Caco-2 (cell line): Measurements from ENCODE around the gene TMEM235. TPM values are rescaled to one million over a fixed set of nuclear protein-coding genes. Genes with fewer than 3 reads are reported as not detected.
A peak's percentile ranks its signal among the peaks of the same experiment; 100 is the strongest.

Experiments used
- BruUV-seq: library from RNA; stranded (reverse); fragments of 400-500 nt; replicated peaks from 2 replicates; lab custom pipeline; 2021; lab: Mats Ljungman, UMichigan
- CTCF ChIA-PET: fragments of 300-600 bp; sonication (Branson Sonifier 250); formaldehyde crosslinking; loops from one replicate; lab custom pipeline; 2022; ENCODE audit warnings: antibody characterized with exemption; lab: Charles Lee
- POLR2A ChIA-PET: fragments of 300-600 bp; sonication (Branson Sonifier 250); formaldehyde crosslinking; loops from one replicate; lab custom pipeline; 2022; ENCODE audit warnings: antibody characterized with exemption; lab: Charles Lee
- DNase-seq, 2 experiments: peaks; one replicate each; pipeline versions ENCODE4 v3.0.0 to v3.0.0-alpha.2; 2020 to 2022
- H3K27me3 ChIP-seq: replicated peaks from 2 replicates; pipeline ENCODE4 v1.6.0; 2011; ENCODE audit warnings: low read length; ENCODE audit not compliant: control insufficient read depth, insufficient read depth
- H3K36me3 ChIP-seq: 2 replicates; pipeline ENCODE4 v1.5.1; 2011; ENCODE audit warnings: low read length; ENCODE audit not compliant: control insufficient read depth, insufficient read depth
- H3K4me1 ChIP-seq: fragments of 250-450 bp; sonication (Bioruptor Pico); 2 replicates; pipeline ENCODE4 v1.5.1; 2020; ENCODE audit warnings: mild to moderate bottlenecking
- H3K4me3 ChIP-seq: 2 replicates; pipeline ENCODE4 v1.5.1; 2011; ENCODE audit warnings: low read depth, mild to moderate bottlenecking, control low read depth, low read length
- H3K9me3 ChIP-seq: fragments of 250-450 bp; sonication (Bioruptor Pico); 2 replicates; pipeline ENCODE4 v1.5.1; 2020; ENCODE audit warnings: mild to moderate bottlenecking, moderate library complexity
- H3K27ac Mint-ChIP-seq: one replicate; pipeline ENCODE4 v1.8.0; 2022; ENCODE audit warnings: mixed read lengths; ENCODE audit not compliant: unreplicated experiment
- H3K27me3 Mint-ChIP-seq: one replicate; pipeline ENCODE4 v1.8.0; 2022; ENCODE audit warnings: mixed read lengths; ENCODE audit not compliant: insufficient read depth, unreplicated experiment
- H3K36me3 Mint-ChIP-seq: one replicate; pipeline ENCODE4 v1.8.0; 2022; ENCODE audit warnings: mild to moderate bottlenecking, mixed read lengths; ENCODE audit not compliant: insufficient read depth, unreplicated experiment
- H3K4me1 Mint-ChIP-seq: one replicate; pipeline ENCODE4 v1.8.0; 2022; ENCODE audit warnings: low read depth, mixed read lengths; ENCODE audit not compliant: unreplicated experiment
- H3K4me3 Mint-ChIP-seq: one replicate; pipeline ENCODE4 v1.8.0; 2022; ENCODE audit warnings: mild to moderate bottlenecking, moderate library complexity, mixed read lengths; ENCODE audit not compliant: unreplicated experiment
- H3K9me3 Mint-ChIP-seq: one replicate; pipeline ENCODE4 v1.8.0; 2022; ENCODE audit warnings: mixed read lengths; ENCODE audit not compliant: unreplicated experiment
- CTCF ChIP-seq, 2 experiments: fragments of 200-600 bp in 1 of 2; IDR thresholded peaks; 1 replicate in 1 of 2; 2 replicates in 1 of 2; pipeline versions ENCODE4 v1.5.1 to v1.8.0; 2011 to 2022; ENCODE audit warnings: antibody characterized with exemption in 1 of 2, control low read depth in 1 of 2, inconsistent platforms in 1 of 2, low read depth in 1 of 2, low read length in 1 of 2, mild to moderate bottlenecking in 1 of 2, moderate library complexity in 1 of 2; ENCODE audit not compliant: insufficient read depth in 1 of 2, severe bottlenecking in 1 of 2, unreplicated experiment in 1 of 2
- intact Hi-C: fragments of 100-400 bp; cut with micrococcal nuclease; formaldehyde crosslinking; loops from one replicate; pipeline ENCODE4 v1.10.0; 2022; ENCODE audit not compliant: unreplicated experiment
- total RNA-seq: library from RNA; stranded (reverse); gene quantifications from 2 replicates; pipeline ENCODE4 v1.2.3, GENCODE V29; 2022

The TMEM235 gene
- total RNA-seq, 1 experiment from 2014 or later: not detected

- H3K4me3 ChIP-seq: no peak overlapping the region
- Mint-ChIP-seq H3K36me3 (no peaks in the 10 kb centered on the region), H3K27ac (peak overlapping the region; percentile 87), H3K4me1 (peaks cover 24% of the 10 kb centered on the region), H3K27me3 (no peaks in the 10 kb centered on the region), H3K4me3 (peak overlapping the region; percentile 63), H3K9me3 (no peaks in the 10 kb centered on the region)
- POLR2A ChIA-PET: interaction anchor here (0.6 to 1.0 kb wide), 5 partner anchors 16 to 86 kb away, joined by 3 to 6 read pairs (median 3); partner anchors contain the start of genes AFMID and TK1
- intact Hi-C loops: no loop called here
- H3K27me3 ChIP-seq: no peaks in the 10 kb centered on the region
- BruUV-seq: no TSS peak
- peaks cover 53% of the 10 kb centered on the region for H3K4me1 ChIP-seq
- peak; percentile 86 to 91 for DNase-seq
- H3K36me3 ChIP-seq: no peaks in the 10 kb centered on the region
- no peaks in the 10 kb centered on the region; the same call in 1 of the 2 replicates for H3K9me3 ChIP-seq
- CTCF ChIA-PET: interaction anchor here (0.7 to 1.5 kb wide), 2 partner anchors 21 to 86 kb away, joined by 3 to 6 read pairs; partner anchors contain the start of gene TK1
- no peak for TF ChIP-seq CTCF (IDR thresholded peaks at IDR 0.05; ENCODE audit: insufficient read depth in 1 of 2, low read depth in 1 of 2, low read length in 1 of 2, severe bottlenecking in 1 of 2, unreplicated experiment in 1 of 2)
Observed at GRCh38 chr17:78272181-78272913, 40.9 kb downstream of the TMEM235 start.

- no peak for TF ChIP-seq CTCF (IDR thresholded peaks at IDR 0.05; ENCODE audit: insufficient read depth in 1 of 2, low read depth in 1 of 2, low read length in 1 of 2, severe bottlenecking in 1 of 2, unreplicated experiment in 1 of 2)
- H3K4me1 Mint-ChIP-seq: peaks cover 24% of the 10 kb centered on the region
- H3K9me3 Mint-ChIP-seq: no peaks in the 10 kb centered on the region
- H3K27ac Mint-ChIP-seq: peak overlapping the region; percentile 87
- H3K27me3 ChIP-seq: no peaks in the 10 kb centered on the region
- no peak for DNase-seq
- peak overlapping the region; percentile 63 for H3K4me3 Mint-ChIP-seq
- H3K9me3 ChIP-seq: no peaks in the 10 kb centered on the region; the same call in 1 of the 2 replicates
- intact Hi-C loops: no loop called here
- no peak overlapping the region for H3K4me3 ChIP-seq
- H3K27me3 Mint-ChIP-seq: no peaks in the 10 kb centered on the region
- peaks cover 55% of the 10 kb centered on the region for H3K4me1 ChIP-seq
- POLR2A ChIA-PET: interaction anchor here (0.6 to 1.0 kb wide), 5 partner anchors 17 to 86 kb away, joined by 3 to 6 read pairs (median 3); partner anchors contain the start of genes AFMID and TK1
- BruUV-seq: no TSS peak
- H3K36me3 Mint-ChIP-seq: no peaks in the 10 kb centered on the region
- CTCF ChIA-PET: interaction anchor here (0.7 to 1.5 kb wide), 2 partner anchors 21 to 86 kb away, joined by 3 to 6 read pairs; partner anchors contain the start of gene TK1
- H3K36me3 ChIP-seq: no peaks in the 10 kb centered on the region
Observed at GRCh38 chr17:78272914-78273258, 41.5 kb downstream of the TMEM235 start.

GRCh38 chr17:78273813-78274212 lies 42.4 kb downstream of the TMEM235 start:
- ChIA-PET POLR2A (no interaction called here), CTCF (no interaction called here)
- Mint-ChIP-seq H3K4me1 (peaks cover 24% of the 10 kb centered on the region), H3K4me3 (no peak overlapping the region), H3K36me3 (no peaks in the 10 kb centered on the region), H3K27me3 (no peaks in the 10 kb centered on the region), H3K9me3 (no peaks in the 10 kb centered on the region), H3K27ac (no peak overlapping the region)
- no peak for TF ChIP-seq CTCF (IDR thresholded peaks at IDR 0.05; ENCODE audit: insufficient read depth in 1 of 2, low read depth in 1 of 2, low read length in 1 of 2, severe bottlenecking in 1 of 2, unreplicated experiment in 1 of 2)
- no peak for DNase-seq
- Histone ChIP-seq H3K27me3 (no peaks in the 10 kb centered on the region), H3K4me1 (peaks cover 58% of the 10 kb centered on the region), H3K9me3 (no peaks in the 10 kb centered on the region; the same call in 1 of the 2 replicates), H3K4me3 (no peak overlapping the region), H3K36me3 (no peaks in the 10 kb centered on the region)
- no TSS peak for BruUV-seq
- intact Hi-C loops: no loop called here
